Stimulated activated CD4-positive, alpha-beta T cell treated with anti-CD3 and anti-CD28 coated beads, TNF-alpha, amount 100 ng/mL, for 48 hours (primary cell): ENCODE results near the gene APOM.
A peak's percentile ranks its signal among the peaks of the same experiment; 100 is the strongest.

Experiments
- DNase-seq, 3 donors: peaks; one replicate each; pipeline ENCODE4 v3.0.0-alpha.2; 2020; ENCODE audit warnings: low read depth in 3 of 3

APOM gene

DNA sequence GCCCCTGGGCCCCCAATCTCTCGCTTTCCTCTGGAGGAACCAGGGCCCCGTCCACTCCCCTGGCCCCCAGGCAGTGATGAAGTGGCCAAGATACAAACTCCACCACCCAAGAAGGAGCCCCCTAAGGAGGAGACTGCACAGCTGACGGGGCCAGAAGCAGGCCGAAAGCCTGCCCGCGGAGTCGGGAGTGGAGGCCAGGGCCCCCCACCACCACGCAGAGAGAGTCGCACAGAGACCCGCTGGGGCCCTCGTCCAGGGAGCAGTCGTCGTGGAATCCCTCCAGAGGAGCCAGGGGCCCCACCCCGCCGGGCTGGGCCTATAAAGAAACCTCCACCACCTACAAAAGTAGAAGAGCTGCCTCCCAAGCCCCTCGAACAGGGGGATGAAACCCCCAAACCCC, 24.5 kb upstream of the APOM start:
- no peak for DNase-seq

DNA sequence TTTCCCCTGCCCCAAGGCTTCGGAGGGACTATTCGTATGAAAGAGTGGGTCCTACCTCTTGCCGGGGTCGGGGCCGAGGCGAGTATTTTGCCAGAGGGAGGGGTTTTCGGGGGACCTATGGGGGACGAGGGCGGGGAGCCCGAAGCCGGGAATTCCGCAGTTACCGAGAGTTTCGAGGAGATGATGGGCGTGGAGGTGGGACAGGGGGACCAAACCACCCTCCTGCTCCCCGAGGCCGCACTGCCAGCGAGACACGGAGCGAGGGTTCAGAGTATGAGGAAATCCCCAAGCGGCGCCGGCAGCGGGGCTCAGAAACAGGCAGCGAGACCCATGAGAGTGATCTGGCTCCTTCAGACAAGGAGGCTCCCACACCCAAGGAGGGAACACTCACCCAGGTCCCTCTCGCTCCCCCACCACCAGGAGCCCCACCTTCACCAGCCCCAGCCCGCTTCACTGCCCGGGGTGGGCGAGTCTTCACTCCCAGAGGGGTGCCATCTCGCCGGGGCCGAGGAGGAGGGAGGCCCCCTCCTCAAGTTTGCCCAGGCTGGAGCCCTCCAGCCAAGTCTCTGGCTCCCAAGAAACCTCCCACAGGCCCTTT, 23.9 kb upstream of the APOM start:
- no peak for DNase-seq

DNA sequence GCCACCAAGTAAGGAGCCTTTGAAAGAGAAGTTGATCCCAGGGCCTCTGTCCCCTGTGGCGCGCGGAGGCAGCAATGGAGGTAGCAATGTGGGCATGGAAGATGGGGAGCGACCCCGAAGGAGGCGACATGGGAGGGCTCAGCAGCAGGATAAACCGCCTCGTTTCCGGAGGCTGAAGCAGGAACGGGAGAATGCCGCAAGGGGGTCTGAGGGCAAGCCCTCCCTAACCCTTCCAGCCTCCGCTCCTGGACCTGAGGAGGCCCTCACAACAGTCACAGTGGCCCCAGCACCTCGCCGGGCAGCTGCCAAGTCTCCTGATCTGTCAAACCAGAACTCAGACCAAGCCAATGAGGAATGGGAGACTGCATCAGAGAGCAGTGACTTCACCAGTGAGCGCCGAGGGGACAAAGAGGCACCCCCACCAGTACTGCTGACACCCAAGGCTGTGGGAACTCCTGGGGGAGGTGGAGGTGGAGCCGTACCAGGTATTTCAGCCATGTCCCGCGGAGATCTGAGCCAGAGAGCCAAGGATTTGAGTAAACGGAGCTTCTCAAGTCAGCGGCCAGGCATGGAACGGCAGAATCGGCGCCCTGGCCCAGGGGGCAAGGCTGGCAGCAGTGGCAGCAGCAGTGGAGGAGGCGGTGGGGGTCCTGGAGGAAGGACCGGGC, 23.3 kb upstream of the APOM start:
- no peak for DNase-seq

DNA sequence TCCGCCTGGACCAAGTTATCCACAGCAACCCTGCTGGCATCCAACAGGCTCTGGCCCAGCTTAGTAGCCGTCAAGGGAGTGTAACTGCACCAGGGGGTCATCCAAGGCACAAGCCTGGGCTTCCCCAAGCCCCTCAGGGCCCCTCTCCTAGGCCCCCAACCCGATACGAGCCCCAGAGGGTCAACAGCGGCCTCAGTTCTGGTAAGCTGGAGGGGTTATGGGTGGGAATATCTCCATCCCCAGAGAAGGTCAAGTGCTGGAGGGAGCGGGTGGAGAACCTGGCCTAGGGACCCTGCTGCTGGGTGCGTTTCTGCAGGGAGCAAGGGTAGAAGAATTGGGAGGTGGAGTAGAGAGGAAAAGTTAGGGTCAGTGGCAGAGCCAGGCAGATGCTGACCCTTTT, 22.2 kb upstream of the APOM start:
- no peak for DNase-seq

DNA sequence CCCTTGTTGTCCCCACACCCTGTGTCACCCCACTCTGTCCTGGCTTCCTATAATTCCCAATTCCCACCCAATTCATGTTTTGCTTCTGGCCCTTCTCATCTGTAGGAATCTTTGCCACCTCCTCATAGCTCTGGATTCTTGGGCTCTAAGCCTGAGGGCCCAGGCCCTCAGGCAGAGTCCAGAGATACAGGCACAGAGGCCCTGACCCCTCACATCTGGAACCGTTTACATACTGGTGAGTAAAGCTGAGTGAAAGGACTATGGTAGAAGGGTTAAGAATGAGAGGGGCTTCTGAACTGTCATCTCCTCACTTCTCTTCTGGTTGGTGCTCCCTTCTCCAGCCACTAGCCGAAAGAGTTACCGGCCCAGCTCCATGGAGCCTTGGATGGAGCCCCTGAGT, 21.6 kb upstream of the APOM start:
- DNase-seq, result no peak

DNA sequence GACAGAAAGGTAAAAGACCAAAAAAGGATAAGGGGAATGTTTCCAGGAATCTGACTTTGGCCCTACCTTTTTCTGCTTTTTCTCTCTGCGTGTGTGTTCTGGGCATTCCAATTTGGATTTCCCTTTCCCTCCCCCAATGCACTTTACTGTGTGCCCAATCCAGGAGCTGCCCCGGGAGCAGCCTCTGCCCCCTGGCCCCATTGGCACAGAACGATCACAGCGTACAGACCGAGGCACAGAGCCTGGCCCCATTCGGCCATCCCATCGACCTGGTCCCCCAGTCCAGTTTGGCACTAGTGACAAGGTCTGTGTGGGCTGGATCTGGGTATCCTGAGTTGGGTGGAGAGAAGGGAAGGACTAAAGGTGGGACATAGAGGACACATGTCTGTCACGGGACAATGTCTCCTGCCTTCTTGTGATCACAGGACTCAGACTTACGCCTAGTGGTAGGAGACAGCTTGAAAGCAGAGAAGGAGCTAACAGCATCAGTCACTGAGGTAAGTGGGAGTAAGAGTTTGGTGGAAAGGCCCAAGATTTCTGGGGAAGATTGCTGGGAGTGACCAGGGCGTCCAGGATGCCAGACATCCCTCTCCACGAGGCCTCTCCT, 20.6 kb upstream of the APOM start:
- no peak for DNase-seq

DNA sequence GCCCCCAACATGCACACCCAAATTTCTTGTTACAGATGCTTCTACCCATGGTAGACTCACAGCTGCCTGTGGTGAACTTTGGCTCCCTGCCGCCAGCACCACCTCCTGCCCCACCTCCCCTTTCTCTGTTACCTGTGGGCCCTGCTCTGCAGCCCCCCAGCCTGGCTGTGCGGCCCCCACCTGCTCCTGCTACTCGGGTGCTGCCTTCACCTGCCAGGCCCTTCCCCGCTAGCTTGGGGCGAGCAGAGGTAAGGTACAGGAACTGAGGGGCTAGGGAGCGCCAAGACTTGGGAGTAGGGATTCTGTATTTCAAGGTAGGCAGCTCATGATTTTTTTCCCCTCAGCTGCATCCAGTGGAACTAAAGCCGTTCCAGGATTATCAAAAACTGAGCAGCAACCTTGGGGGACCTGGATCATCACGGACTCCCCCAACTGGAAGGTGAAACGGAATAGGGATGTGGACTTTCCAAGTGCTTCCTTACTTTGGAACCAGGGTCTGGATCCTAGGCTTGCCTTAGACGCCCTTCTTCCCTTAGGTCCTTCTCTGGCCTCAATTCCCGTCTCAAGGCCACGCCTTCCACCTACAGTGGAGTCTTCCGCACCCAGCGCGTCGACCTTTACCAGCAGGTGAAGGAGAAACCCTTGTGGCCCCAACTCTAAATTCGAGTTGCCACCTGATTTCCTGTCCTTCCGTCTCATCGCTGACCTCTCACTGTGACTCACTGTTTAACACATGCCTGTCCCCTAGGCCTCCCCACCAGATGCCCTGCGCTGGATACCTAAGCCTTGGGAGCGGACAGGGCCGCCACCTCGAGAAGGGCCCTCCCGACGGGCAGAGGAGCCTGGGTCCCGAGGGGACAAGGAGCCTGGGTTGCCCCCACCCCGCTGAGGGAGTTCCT, 18.7 kb upstream of the APOM start:
- no peak for DNase-seq

DNA sequence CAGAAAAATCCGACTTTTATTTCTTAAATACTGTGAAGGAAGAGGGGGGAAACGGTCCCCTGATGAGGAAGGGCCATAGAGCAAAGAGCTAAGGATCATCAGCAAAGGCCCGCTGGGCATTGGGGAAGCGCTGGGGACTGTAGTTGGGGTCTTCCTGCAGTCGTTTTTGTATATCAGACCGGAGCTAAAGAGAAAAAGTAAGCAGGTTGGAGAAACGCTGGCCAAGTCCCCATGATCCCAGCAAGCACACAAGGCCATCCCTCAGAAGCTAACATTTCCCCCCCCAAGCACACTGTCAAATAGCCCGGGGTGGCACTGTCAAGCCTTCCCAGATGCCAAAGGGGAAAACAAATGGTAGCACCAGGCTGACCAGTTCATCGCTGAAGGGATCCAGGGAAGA, 16.7 kb upstream of the APOM start:
- DNase-seq, result no peak

DNA sequence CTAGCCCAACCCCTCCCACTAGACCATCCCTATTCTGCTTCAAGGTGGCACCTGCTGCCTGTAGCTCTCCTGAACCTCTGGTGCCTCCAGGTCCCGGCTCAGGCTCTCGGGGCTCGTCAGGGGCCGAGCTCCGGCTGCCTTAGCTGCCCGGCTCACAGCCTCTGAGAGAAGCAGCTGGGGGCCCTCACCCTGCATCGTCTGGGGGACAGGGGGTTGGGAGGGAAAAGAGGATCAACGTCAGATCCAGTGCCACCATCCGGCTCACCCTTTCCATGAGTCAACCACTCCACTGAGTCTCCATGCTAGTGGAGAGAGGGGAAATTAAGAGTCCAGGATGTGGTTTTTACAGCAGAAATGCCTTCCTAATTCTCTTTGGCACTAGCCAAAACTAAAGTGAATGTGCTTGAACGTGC, 16.2 kb upstream of the APOM start:
- DNase-seq, result no peak

DNA sequence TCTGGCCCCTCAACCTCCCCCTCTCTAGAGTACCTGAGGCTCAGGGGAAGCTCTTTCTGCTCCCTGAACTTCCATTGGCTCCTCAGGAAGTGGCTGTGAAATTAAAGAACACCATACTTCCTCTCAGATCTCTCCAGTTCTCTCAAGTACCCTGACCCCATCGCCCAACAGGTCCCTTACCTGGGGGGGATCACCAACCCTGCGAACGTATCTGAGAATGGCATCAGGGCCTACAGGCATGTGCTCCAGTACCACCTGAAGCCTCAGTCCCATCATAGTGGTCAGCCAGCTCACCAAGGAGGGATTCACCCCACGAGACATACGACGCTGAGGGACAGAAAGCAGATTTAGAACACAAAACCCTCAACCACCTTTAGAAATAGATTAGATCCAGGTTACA, 15.1 kb upstream of the APOM start:
- DNase-seq, result no peak

DNA sequence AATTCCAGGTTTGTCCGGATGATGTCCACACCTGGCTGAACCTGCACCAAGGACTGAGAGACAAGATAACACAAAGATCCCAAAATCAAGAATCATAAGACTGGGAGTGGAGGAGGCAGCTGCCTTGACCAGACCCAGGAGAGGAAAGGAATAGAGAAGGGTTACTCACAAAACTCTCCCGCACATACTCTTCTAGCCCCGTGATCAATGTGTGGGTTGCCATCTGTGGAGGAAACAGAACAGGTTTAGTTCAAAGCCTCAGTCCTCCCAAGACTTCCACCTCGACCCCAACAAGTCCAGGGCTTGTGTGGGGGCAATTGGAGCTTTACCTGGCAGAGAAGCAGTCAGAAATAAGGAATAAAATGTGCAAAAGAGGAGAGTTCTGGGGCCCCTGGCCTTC, 14.3 kb upstream of the APOM start:
- no peak for DNase-seq

DNA sequence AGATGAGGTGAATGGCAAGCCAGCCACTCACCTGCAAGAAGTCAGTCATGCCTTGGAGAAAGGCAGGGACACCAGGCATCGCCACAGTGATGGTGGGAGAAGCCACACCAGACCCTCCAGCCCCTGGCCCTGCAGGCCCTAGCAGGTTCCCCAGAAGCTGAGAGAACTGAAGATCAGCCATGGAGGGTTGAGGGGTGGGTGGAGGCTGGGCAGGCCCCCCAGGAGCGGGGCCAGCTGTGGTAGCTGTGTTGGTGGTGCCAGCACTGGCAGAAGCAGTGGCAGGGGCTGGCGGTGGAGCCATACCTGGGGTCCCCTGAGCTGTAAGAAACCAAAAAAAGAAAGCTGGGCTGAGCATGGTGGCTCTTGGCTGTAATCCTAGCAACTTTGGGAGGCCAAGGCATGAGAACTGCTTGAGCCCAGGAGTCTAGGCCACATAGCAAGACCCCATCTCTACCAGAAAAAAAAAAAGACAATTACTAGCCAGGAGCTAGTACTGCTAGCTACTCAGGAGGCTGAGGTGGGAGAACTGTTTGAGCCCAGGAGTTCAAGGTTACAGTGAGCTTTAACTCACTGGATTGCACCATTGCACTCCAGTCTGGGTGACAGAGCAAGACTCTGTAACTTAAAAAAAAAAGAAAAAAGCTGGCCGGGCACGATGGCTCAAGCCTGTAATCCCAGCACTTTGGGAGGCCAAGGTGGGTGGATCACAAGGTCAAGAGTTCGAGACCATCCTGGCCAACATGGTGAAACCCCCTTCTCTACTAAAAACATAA, 12.7 kb upstream of the APOM start:
- DNase-seq, result no peak

DNA sequence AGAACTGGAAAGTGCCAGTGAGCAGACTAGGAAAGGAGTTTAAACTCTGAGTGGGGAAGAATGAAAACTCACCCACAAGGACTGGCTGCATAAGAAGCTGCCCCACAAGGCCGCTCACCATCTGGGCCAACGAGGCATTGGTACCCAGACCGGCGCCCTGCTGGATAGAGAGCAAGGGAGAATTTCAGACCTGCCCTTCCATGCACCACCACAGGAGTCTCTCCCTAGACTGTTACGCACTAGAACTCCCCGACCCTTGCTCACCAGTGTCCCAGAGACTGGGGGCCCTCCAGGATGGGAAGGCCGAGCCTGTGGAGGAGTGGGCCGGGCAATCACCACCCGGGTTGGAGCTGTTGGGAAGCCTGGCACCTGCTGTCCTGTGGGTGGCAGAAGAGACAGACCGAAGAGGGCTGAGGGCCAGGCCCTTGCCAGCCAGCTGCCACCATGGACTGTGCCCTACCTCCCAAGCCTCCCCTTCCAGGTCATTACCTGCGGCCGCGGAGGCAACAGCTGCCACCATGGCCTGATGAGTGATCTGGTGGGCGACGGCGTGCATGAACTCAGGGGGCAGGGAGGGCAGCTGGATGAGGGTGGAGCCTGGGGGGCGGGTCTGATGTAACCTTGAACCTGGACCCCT, 11.8 kb upstream of the APOM start:
- no peak for DNase-seq

DNA sequence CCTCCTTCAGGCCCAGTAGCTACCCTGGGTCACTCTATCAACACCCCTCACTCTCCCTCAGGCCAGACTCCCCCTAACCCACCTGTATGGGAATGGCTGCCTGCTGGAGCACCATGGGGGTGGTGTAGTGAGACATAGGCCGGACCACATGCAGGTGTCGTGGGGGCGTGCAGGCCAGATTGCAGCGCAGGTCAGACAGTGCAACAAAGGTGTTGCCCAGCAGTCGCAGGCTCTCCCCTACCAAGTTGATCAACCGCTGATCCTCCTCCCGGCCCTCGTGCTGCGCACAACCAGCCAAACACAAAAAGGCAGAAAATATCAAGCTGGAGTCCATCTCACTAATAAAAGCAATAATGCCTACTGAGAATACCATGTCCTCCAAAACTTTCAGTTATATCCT, 10.4 kb upstream of the APOM start:
- DNase-seq, result no peak

DNA sequence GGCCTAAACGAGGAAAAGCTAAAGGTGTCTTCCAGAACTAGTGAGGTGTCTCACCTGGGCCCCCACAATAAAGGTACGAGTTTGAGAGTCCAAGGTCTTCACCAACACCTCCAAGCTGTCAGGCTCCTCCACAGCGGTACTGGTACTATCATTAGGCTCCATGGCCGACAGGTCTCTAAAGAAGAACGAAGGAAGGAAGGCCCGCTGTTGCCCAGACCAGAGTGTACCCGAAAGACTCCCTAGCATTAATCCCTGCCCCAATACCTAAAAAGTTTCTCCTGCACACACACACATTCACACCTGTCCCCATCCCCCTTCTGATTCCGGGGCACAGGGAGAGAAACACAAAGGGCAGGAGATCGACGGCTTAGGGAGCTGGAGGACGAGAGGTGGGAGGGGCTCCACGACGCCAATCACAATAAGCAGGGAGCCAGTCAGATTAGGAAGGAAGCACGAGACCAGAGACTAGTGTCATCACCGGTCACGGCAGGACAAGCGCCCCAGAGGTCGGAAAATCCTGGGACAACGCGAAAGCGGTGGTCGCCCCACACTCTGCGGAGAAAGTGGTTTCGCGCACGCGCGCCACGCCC, 4.0 kb upstream of the APOM start:
- no peak for DNase-seq

DNA sequence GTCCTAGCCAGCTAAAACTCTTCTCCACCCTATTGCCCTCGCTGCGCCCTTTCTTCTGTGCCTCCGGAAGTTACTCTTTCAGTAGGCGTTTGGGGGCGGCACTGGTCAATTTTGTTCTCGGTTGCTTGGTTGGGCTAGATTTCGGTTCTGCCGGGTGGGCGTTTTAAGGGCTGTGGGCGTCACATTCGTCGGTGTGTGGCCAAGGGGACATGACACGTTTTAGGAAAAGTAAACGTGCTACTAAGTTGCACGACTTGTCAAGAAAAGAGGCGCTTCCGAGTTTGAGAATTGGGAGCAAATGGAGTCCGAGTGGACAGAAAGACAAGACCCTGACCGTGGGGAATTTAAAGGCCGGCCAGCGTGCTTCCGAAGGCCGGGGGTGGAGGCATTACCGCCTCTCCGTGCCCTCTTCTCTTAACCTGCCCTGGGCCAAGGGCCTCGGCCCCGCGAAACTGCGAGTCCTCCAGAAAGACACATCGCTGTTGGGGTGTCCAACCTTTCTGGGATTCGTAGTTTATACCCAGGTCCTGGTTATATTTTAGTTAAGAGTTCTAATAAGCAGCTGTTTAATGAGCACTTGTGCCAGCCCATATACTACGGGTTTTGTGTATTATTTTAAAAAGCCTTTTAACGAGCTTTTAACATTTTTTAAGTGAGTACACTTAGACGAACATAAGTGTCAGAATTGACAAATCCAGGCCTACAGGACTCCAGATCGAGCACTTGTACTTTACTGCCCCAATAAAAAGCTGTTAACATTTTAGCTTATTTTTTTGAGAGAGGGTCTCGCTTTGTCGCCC, 2.6 kb upstream of the APOM start:
- peak; percentile 71 to 79 (median 78) for DNase-seq

DNA sequence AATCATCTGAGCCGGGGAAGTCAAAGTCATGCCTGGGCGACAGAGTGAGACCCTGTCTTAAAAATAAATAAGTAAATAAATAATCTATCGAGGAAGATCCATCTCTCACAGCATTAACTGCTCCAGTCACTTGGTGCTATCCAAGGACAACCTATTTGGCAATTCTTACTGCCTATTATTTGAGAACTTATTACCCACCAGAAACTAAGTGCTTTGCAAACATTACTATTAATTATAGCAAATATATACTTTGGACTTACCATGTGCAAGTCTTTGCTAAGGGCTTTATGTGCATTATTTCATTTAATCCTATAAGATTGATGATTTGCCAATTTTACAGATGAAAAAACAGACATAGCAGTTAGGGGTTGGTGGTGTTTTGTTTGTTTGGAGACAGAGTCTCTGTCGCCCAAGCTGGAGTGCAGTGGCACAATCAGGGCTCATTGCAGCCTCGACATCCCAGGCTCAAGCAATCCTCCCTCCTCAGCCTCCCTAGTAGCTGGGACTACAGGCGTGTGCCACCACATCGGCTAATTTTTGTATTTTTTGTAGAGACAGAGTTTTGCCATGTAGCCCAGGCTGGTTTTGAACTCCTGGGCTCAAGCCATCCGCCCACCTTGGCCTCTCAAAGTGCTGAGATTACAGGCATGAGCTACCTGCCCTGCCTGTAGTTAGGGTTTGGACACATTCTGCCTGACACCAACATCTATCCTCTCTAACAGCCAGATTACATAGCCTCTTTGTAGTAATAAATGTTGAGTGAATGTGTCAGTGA, 933 bp upstream of the APOM start:
- DNase-seq, result no peak

DNA sequence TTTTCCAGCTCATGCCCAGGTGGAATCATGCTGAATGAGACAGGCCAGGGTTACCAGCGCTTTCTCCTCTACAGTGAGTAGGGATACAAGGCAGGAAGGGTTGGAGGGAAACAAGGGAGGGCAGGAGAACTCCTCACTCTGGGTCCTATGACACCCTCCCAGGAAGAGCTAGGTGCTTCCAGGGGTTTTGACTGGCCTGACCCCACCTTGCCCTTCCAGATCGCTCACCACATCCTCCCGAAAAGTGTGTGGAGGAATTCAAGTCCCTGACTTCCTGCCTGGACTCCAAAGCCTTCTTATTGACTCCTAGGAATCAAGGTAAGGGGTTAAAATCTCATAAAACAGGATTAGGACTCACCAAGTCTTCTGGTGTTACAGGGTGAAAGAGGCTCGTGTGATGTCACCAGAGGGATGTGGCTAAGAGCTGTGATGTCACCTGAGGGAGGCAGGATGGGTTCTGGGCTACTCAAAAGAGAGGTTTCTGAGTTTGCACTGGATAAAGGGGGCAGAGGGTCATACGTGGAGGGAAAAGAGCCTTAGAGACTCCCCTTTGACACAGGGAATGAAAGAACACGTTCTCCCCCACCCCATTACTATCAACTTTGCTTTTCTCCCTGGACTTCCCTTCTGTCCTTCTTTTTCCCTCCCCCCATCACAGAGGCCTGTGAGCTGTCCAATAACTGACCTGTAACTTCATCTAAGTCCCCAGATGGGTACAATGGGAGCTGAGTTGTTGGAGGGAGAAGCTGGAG, 1.9 kb downstream of the APOM start:
- no peak for DNase-seq
